A172 (cell line): ENCODE data around the gene SOX11. TPM values are rescaled to one million over a fixed set of nuclear protein-coding genes. Genes with fewer than 3 reads are reported as not detected.

Experiments
- DNase-seq: peaks from one replicate; pipeline ENCODE4 v3.0.0-alpha.2; 2015; ENCODE audit warnings: low spot score
- total RNA-seq: library from RNA; depleted of rRNA; stranded (reverse); fragments of >200 nt; shearing (Covaris generic); gene quantifications from 2 replicates; pipeline ENCODE4 v1.2.3, GENCODE V29; 2014

The SOX11 gene
- total RNA-seq, 1 experiment from 2014 or later = 11.9 TPM

- DNase-seq = no peak
Observed at GRCh38 chr2:5722236-5722635, 30.1 kb downstream of the SOX11 start.

GRCh38 chr2:5723791-5724735 lies 31.9 kb downstream of the SOX11 start:
- no peak for DNase-seq

- DNase-seq = no peak
Observed at GRCh38 chr2:5725072-5725471, 32.9 kb downstream of the SOX11 start.

GRCh38 chr2:5725794-5726463 lies 33.7 kb downstream of the SOX11 start:
- DNase-seq = no peak

- no peak for DNase-seq
Observed at GRCh38 chr2:5727235-5727634, 35.1 kb downstream of the SOX11 start.

- no peak for DNase-seq
Observed at GRCh38 chr2:5729416-5729815, 37.2 kb downstream of the SOX11 start.

- no peak for DNase-seq
Observed at GRCh38 chr2:5730386-5730785, 38.2 kb downstream of the SOX11 start.

GRCh38 chr2:5734859-5735520 lies 42.8 kb downstream of the SOX11 start:
- no peak for DNase-seq

- no peak for DNase-seq
Observed at GRCh38 chr2:5735521-5735861, 43.3 kb downstream of the SOX11 start.

- no peak for DNase-seq
Observed at GRCh38 chr2:5736050-5736449, 43.9 kb downstream of the SOX11 start.

GRCh38 chr2:5736886-5737285 lies 44.7 kb downstream of the SOX11 start:
- no peak for DNase-seq

- DNase-seq = no peak
Observed at GRCh38 chr2:5740053-5740452, 47.9 kb downstream of the SOX11 start.

- no peak for DNase-seq
Observed at GRCh38 chr2:5740817-5741216, 48.6 kb downstream of the SOX11 start.

GRCh38 chr2:5741242-5741641 lies 49.1 kb downstream of the SOX11 start:
- DNase-seq = no peak

- no peak for DNase-seq
Observed at GRCh38 chr2:5742126-5742525, 49.9 kb downstream of the SOX11 start.

GRCh38 chr2:5748391-5748790 lies 56.2 kb downstream of the SOX11 start:
- DNase-seq = no peak

GRCh38 chr2:5748946-5749345 lies 56.8 kb downstream of the SOX11 start:
- no peak for DNase-seq

- no peak for DNase-seq
Observed at GRCh38 chr2:5749347-5749746, 57.2 kb downstream of the SOX11 start.
